ENCODE data around the gene METTL25B. TPM values are rescaled to one million over a fixed set of nuclear protein-coding genes. Genes with fewer than 3 reads are reported as not detected.

The METTL25B gene
- total and polyA plus RNA-seq, 2 of the 4 experiments (the other 2 are of a cell fraction), result 2.3 to 10.1 TPM

DNA sequence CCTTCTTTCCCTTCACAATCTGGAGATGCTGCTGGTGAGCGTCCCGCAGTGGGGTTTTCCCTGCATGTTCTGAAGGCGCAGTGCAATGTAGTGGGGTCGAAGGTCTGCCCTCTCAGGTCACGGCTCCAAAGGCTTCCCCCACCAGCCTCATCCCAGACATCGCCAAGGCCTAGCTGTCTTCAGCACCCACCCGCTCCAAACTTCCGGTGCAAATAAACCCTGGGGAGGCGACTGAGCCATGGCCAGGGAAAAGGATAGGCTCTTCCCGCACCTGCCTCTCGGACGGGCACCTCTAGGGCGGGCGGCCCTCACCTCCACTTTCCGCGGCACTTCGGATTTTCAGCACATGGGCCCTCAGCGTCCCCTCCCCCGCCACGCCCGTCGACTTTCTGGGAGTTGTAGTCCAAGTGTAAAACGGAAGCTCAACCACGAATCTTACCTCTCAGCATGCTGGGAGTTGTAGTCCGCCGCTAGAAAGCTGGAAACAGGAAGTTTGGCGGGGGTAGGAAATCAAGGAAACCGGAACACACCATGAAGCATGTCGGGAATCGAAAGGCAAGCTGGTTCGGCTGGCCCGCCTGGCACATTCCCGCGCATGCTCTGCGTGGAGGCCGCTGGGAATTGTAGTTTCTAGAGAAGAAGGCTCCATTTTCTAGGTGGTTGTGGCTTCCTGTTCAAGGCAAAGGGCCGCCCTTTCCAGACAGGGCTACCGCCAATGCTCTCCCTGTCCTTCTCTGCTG is 12.6 kb downstream of the METTL25B start, which contains the start of gene MRPL24:
TSS of gene MRPL24 (minus strand) at position 348 of the 740 bp plus-strand sequence. CDS start 2,384 bp downstream, outside the sequence.
- Histone ChIP-seq H3K23ac (ENCODE audit: low read depth, low read length) (peak within 1 kb of the TSS; percentile 85), H2BK5ac (ENCODE audit: low read depth, low read length, poor library complexity, severe bottlenecking) (peak within 1 kb of the TSS; percentile 65), H3K4me1 (ENCODE audit: control insufficient read depth, insufficient read depth, low read length) (peaks cover 2% of the 10 kb centered on the region; the same call in 1 of the 2 replicates), H3K18ac (ENCODE audit: low read depth, low read length) (no peak within 1 kb of the TSS), H4K5ac (ENCODE audit: low read depth, low read length) (peak within 1 kb of the TSS; percentile 83), H4K91ac (ENCODE audit: insufficient read depth, low read depth, low read length) (peak within 1 kb of the TSS; percentile 74), H3K27me3 (ENCODE audit: control insufficient read depth, insufficient read depth, low read length) (no peaks in the 10 kb centered on the region), H3K79me1 (ENCODE audit: low read depth in 1 of 2, low read length in 2 of 2) (peaks cover 7 to 59% of the 10 kb centered on the region in 2 experiments; a peak in 3 of 4 replicates), H2BK20ac (ENCODE audit: low read depth, low read length) (no peak within 1 kb of the TSS), H3K9ac (ENCODE audit: low read depth, low read length) (peak within 1 kb of the TSS; percentile 77), H2AK5ac (ENCODE audit: low read depth, low read length) (peak within 1 kb of the TSS; percentile 96), H2AFZ (replicated peaks; ENCODE audit: low read length, poor library complexity) (peak within 1 kb of the TSS; percentile 97), H3K9me1 (ENCODE audit: insufficient read depth, low read length) (peaks cover 8% of the 10 kb centered on the region), H4K20me1 (ENCODE audit: insufficient read depth, low read length) (0 out of 2 replicates have a peak, but pooled peaks cover 10% of the 10 kb centered on the region), H3K4me2 (ENCODE audit: low read depth, low read length) (peak within 1 kb of the TSS; percentile 92), H2BK15ac (ENCODE audit: low read depth, low read length) (no peak within 1 kb of the TSS), H2BK120ac (ENCODE audit: low read depth, low read length) (no peak within 1 kb of the TSS), H3K4me3 (ENCODE audit: insufficient read depth, low read depth, low read length) (peak within 1 kb of the TSS; percentile 56), H2AK9ac (replicated peaks; ENCODE audit: low read depth, low read length, poor library complexity) (peak within 1 kb of the TSS; percentile 99), H3K27ac (ENCODE audit: insufficient read depth, low read length) (peak within 1 kb of the TSS; percentile 62), H4K8ac (ENCODE audit: low read depth in 2 of 2, low read length in 2 of 2) (peak within 1 kb of the TSS; percentile 78 to 93), H3K36me3 (ENCODE audit: control insufficient read depth, insufficient read depth, low read length) (peaks cover 40% of the 10 kb centered on the region), H3K4ac (ENCODE audit: low read depth, low read length) (peak within 1 kb of the TSS; percentile 92), H3K56ac (ENCODE audit: extremely low read depth, insufficient read depth, low read length) (peak within 1 kb of the TSS; percentile 64), H3K9me3 (ENCODE audit: control insufficient read depth, insufficient read depth, low read length) (no peaks in the 10 kb centered on the region), H3K14ac (replicated peaks; ENCODE audit: low read depth, low read length) (peak within 1 kb of the TSS; percentile 97)
- CTCF ChIA-PET, result interaction anchor here (1.0 kb wide), 1 partner anchor 51 kb away, joined by 3 read pairs; no protein-coding TSS in a partner anchor
- no TSS peak for BruUV-seq (replicated peaks)
- in situ Hi-C loops (cut with MboI; ENCODE audit: low sequenced_read_pairs) (no loop called here), intact Hi-C loops (cut with micrococcal nuclease) (loop anchor here (1.0 kb wide), 1 partner anchor 26 kb away; the partner anchor contains the start of gene PRCC), dilution Hi-C loops (cut with HindIII; ENCODE audit: low sequenced_read_pairs, unreplicated experiment) (no loop called here)
- ATAC-seq (ENCODE audit: low read depth) (peak; percentile 93), DNase-seq (peak; percentile 99)
- 0% methylated on average over 15 of the region's 38 CpGs; no CpG with 5 or more reads in 1 of the 2 experiments for WGBS, 2 experiments (ENCODE audit: extremely low coverage in 2 of 2, insufficient read length in 1 of 2)
- TF ChIP-seq MXI1 (IDR thresholded peaks at IDR 0.05; ENCODE audit: borderline replicate concordance, low read depth, low read length), result peak; percentile 95
- peak; percentile 55; the same call in 1 of the 2 replicates for TF ChIP-seq POLR2A (IDR thresholded peaks at IDR 0.05; ENCODE audit: low read depth, low read length)
- TF ChIP-seq, protein P1, sequence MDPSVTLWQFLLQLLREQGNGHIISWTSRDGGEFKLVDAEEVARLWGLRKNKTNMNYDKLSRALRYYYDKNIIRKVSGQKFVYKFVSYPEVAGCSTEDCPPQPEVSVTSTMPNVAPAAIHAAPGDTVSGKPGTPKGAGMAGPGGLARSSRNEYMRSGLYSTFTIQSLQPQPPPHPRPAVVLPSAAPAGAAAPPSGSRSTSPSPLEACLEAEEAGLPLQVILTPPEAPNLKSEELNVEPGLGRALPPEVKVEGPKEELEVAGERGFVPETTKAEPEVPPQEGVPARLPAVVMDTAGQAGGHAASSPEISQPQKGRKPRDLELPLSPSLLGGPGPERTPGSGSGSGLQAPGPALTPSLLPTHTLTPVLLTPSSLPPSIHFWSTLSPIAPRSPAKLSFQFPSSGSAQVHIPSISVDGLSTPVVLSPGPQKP (IDR thresholded peaks at IDR 0.05; ENCODE audit: borderline replicate concordance, low read depth, low read length), result no peak
- peak; percentile 74 for TF ChIP-seq MAZ (IDR thresholded peaks at IDR 0.05; ENCODE audit: borderline replicate concordance, low read depth, low read length)
- POLR2A ChIA-PET (ENCODE audit: unreplicated experiment), result interaction anchor here (0.9 to 1.0 kb wide), 2 partner anchors 12 to 27 kb away, joined by 5 to 18 read pairs; partner anchors contain the start of genes ISG20L2, METTL25B and PRCC

All from IMR-90 (cell line).